HepG2 (cell line): ENCODE results near the gene FAT1. TPM values are rescaled to one million over a fixed set of nuclear protein-coding genes. Genes with fewer than 3 reads are reported as not detected.

ENCODE experiments used
- ATAC-seq: fragments of 200-7000 bp; cut with Tn5 transposase; 3 replicates; pipeline ENCODE4 v1.9.1; 2020; ENCODE audit warnings: mild to moderate bottlenecking, moderate library complexity
- BruUV-seq: library from RNA; stranded (reverse); fragments of 400-500 nt; replicated peaks from 2 replicates; lab custom pipeline; 2021; lab: Mats Ljungman, UMichigan
- CTCF ChIA-PET: fragments of 300-600 bp; formaldehyde crosslinking; extraction: SDS; loops from one replicate; lab custom pipeline; 2021; ENCODE audit warnings: low total read pairs, inconsistent platforms, low intra/inter-chr PET ratio; lab: Yijun Ruan, JAX
- POLR2A ChIA-PET: fragments of 350-600 bp; sonication (Branson Sonifier 250); formaldehyde crosslinking; loops from one replicate; lab custom pipeline; 2020; ENCODE audit warnings: antibody characterized with exemption, inconsistent platforms; lab: Yijun Ruan, JAX
- DNase-seq: peaks from one replicate; pipeline ENCODE4 v3.0.0-alpha.2; 2015; ENCODE audit warnings: low spot score
- FAIRE-seq: peaks from 3 replicates; lab custom pipeline; 2011; peaks lifted over from hg19 to GRCh38; lab: Jason Lieb, UNC
- H2AFZ ChIP-seq: one replicate; pipeline ENCODE4 v1.6.1; 2011; ENCODE audit warnings: low read length, inconsistent platforms
- H3K27ac ChIP-seq: fragments of 300-600 bp; 3 replicates; pipeline ENCODE4 v1.8.0; 2011; ENCODE audit warnings: mixed run types, mild to moderate bottlenecking, mixed read lengths, low read length, inconsistent platforms; ENCODE audit not compliant: insufficient read depth; ENCODE audit errors: extremely low read length
- H3K27me3 ChIP-seq, 2 experiments: fragments of 200-600 bp in 1 of 2; 2 replicates in 1 of 2; 3 replicates in 1 of 2; pipeline versions ENCODE4 v1.6.0 to v1.8.0; 2011; ENCODE audit warnings: low read length in 2 of 2, mild to moderate bottlenecking in 2 of 2, moderate library complexity in 2 of 2, inconsistent platforms in 1 of 2; ENCODE audit not compliant: insufficient read depth in 2 of 2, control insufficient read depth in 1 of 2
- H3K36me3 ChIP-seq, 2 experiments: fragments of 200-600 bp in 1 of 2; replicated peaks in 1 of 2; 2 replicates in 1 of 2; 3 replicates in 1 of 2; pipeline versions ENCODE4 v1.5.1 to v1.8.0; 2011; ENCODE audit warnings: low read length in 2 of 2, inconsistent platforms in 1 of 2; ENCODE audit not compliant: insufficient read depth in 2 of 2, control insufficient read depth in 1 of 2
- H3K4me1 ChIP-seq: 2 replicates; pipeline ENCODE4 v1.5.1; 2012; ENCODE audit warnings: low read length, inconsistent platforms; ENCODE audit not compliant: insufficient read depth
- H3K4me2 ChIP-seq: 2 replicates; pipeline ENCODE4 v1.6.0; 2011; ENCODE audit warnings: low read depth, low read length, inconsistent platforms
- H3K4me3 ChIP-seq, 3 experiments: fragments of 200-600 bp in 1 of 3; sonication (generic), shearing (Covaris generic) in 1 of 3; replicated peaks in 1 of 3; 2 replicates each; pipeline ENCODE4 v1.5.1; 2011 to 2016; ENCODE audit warnings: low read length in 3 of 3, inconsistent platforms in 2 of 3, low read depth in 2 of 3, mild to moderate bottlenecking in 2 of 3, control low read depth in 1 of 3, mixed read lengths in 1 of 3; ENCODE audit not compliant: insufficient read depth in 1 of 3
- H3K79me2 ChIP-seq: one replicate; pipeline ENCODE4 v1.6.1; 2011; ENCODE audit warnings: low read length, inconsistent platforms; ENCODE audit not compliant: insufficient read depth
- H3K9ac ChIP-seq: 2 replicates; pipeline ENCODE4 v1.6.0; 2011; ENCODE audit warnings: mild to moderate bottlenecking, low read depth, low read length, inconsistent platforms; ENCODE audit not compliant: insufficient read depth
- H3K9me3 ChIP-seq: 2 replicates; pipeline ENCODE4 v1.5.1; 2012; ENCODE audit warnings: mild to moderate bottlenecking, low read length
- H4K20me1 ChIP-seq: 2 replicates; pipeline ENCODE4 v1.6.0; 2011; ENCODE audit warnings: inconsistent platforms, mild to moderate bottlenecking, low read length, moderate library complexity; ENCODE audit not compliant: insufficient read depth
- DMAP1 ChIP-seq: IDR thresholded peaks from 2 replicates; pipeline ENCODE4 v1.6.1; 2016
- IRX3 ChIP-seq: sonication (generic); formaldehyde crosslinking; IDR thresholded peaks from 2 replicates; pipeline ENCODE4 v1.8.1; 2023; ENCODE audit warnings: mild to moderate bottlenecking, low read depth, missing genetic modification reagents, borderline replicate concordance
- KMT2A ChIP-seq: sonication (generic); formaldehyde crosslinking; IDR thresholded peaks from 2 replicates; pipeline ENCODE4 v1.4.0; 2020; ENCODE audit warnings: missing genetic modification reagents
- STAT5B ChIP-seq: sonication (generic); formaldehyde crosslinking; IDR thresholded peaks from 2 replicates; pipeline ENCODE4 v1.4.0; 2020; ENCODE audit warnings: missing genetic modification reagents
- ZKSCAN1 ChIP-seq: fragments of 150-350 bp; IDR thresholded peaks from 2 replicates; pipeline ENCODE4 v1.6.1; 2014; ENCODE audit warnings: low read length
- ZNF660 ChIP-seq: sonication (generic); formaldehyde crosslinking; IDR thresholded peaks from 2 replicates; pipeline ENCODE4 v1.5.1; 2020; ENCODE audit warnings: mild to moderate bottlenecking, low read depth, missing genetic modification reagents, borderline replicate concordance
- WGBS: methylation state at CpG from one replicate; pipeline ENCODE4 v1.1.6; 2017; ENCODE audit warnings: low lambda C conversion rate; 5-methylcytosine and 5-hydroxymethylcytosine counted together
- in situ Hi-C: cut with HindIII; loops from 2 replicates; pipeline ENCODE4 v1.10.0; 2017; ENCODE audit warnings: low pct_unique_long_range_greater_than_20kb; ENCODE audit not compliant: extremely low pct_ligation_motif_present
- intact Hi-C: fragments of 100-400 bp; cut with micrococcal nuclease; formaldehyde crosslinking; loops from one replicate; pipeline ENCODE4 v1.10.0; 2022; ENCODE audit not compliant: unreplicated experiment
- polyA plus RNA-seq, 8 experiments: library from polyadenylated mRNA; depleted of rRNA in 3 of 8; stranded (reverse) in 7 of 8; unstranded in 1 of 8; fragments of >200 nt; fragmentation: Illumina TruSeq in 4 of 8; extraction: Trizol in 4 of 8; gene quantifications; 2 replicates each; pipeline versions ENCODE4 v1.2.1 to v1.2.3, GENCODE V29; 2011 to 2016; ENCODE audit warnings: low read depth in 4 of 8, missing spikeins in 1 of 8, mixed read lengths in 1 of 8; ENCODE audit not compliant: insufficient read depth in 1 of 8
- total RNA-seq, 5 experiments: library from RNA; depleted of rRNA; stranded (reverse); fragments of >200 nt; fragmentation: Illumina TruSeq; extraction: Trizol; gene quantifications; 2 replicates each; pipeline ENCODE4 v1.2.3, GENCODE V29; 2016; ENCODE audit warnings: low read depth in 1 of 5
- TF ChIP-seq, protein P1 (sequence below): IDR thresholded peaks from 2 replicates; pipeline ENCODE4 v1.6.1; 2016; ENCODE audit warnings: mild to moderate bottlenecking, missing biosample characterization, missing genetic modification reagents
- TF ChIP-seq, protein P2 (sequence below): sonication (generic); formaldehyde crosslinking; IDR thresholded peaks from 2 replicates; pipeline ENCODE4 v1.5.0; 2020; ENCODE audit warnings: mild to moderate bottlenecking, missing genetic modification reagents
- TF ChIP-seq, protein P3 (sequence below): sonication (generic); formaldehyde crosslinking; IDR thresholded peaks from 2 replicates; pipeline ENCODE4 v1.4.0; 2020; ENCODE audit warnings: missing genetic modification reagents
- TF ChIP-seq, protein P4 (sequence below): sonication (generic); formaldehyde crosslinking; IDR thresholded peaks from 2 replicates; pipeline ENCODE4 v1.5.0; 2020; ENCODE audit warnings: mild to moderate bottlenecking, missing genetic modification reagents, borderline replicate concordance

The FAT1 gene
- total and polyA plus RNA-seq, 2 of the 13 experiments (the other 11 are each of a cell fraction or from before 2014, with no cell fraction given), result 185 to 216 TPM

DNA sequence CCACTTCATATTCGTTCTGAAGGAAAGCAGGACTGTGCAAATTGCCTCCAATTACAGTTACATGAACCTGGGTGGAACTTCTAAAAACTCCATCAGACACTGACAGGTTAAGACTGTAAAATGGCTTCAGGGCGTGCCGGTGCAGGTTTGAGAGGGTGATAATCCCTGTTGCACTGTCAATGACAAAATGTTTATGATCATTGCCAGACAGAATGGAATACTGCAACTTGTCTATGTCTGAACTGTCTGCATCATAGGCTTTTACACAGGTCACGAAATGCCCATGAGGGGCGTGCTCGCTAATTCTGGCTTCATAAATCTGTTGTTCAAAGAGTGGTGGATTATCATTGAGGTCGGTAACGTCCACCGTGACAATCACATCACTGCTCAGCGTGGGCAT is 104.6 kb downstream of the FAT1 start:
- ChIA-PET POLR2A (no interaction called here), CTCF (no interaction called here)
- Histone ChIP-seq H3K9me3 (no peaks in the 10 kb centered on the region), H4K20me1 (peaks cover 6% of the 10 kb centered on the region; the same call in 1 of the 2 replicates), H3K27ac (no peak overlapping the region), H3K27me3 (no peaks in the 10 kb centered on the region), H3K4me1 (no peaks in the 10 kb centered on the region), H2AFZ (no peak overlapping the region), H3K4me3 (no peak overlapping the region), H3K9ac (no peak overlapping the region), H3K4me2 (no peak overlapping the region), H3K79me2 (no peaks in the 10 kb centered on the region), H3K36me3 (peaks cover 46 to 96% of the 10 kb centered on the region in 2 experiments)
- BruUV-seq, result no TSS peak
- DNase-seq (no peak), FAIRE-seq (no peak), ATAC-seq (no peak)
- intact Hi-C loops (no loop called here), in situ Hi-C loops (no loop called here)
- 99% methylated on average over 10 of the region's 10 CpGs for WGBS
- TF ChIP-seq, protein P1, sequence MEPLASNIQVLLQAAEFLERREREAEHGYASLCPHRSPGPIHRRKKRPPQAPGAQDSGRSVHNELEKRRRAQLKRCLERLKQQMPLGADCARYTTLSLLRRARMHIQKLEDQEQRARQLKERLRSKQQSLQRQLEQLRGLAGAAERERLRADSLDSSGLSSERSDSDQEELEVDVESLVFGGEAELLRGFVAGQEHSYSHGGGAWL (CRISPR knock-in tag), result no peak
- TF ChIP-seq, protein P2, sequence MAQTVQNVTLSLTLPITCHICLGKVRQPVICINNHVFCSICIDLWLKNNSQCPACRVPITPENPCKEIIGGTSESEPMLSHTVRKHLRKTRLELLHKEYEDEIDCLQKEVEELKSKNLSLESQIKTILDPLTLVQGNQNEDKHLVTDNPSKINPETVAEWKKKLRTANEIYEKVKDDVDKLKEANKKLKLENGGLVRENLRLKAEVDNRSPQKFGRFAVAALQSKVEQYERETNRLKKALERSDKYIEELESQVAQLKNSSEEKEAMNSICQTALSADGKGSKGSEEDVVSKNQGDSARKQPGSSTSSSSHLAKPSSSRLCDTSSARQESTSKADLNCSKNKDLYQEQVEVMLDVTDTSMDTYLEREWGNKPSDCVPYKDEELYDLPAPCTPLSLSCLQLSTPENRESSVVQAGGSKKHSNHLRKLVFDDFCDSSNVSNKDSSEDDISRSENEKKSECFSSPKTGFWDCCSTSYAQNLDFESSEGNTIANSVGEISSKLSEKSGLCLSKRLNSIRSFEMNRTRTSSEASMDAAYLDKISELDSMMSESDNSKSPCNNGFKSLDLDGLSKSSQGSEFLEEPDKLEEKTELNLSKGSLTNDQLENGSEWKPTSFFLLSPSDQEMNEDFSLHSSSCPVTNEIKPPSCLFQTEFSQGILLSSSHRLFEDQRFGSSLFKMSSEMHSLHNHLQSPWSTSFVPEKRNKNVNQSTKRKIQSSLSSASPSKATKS (CRISPR knock-in tag), result no peak
- TF ChIP-seq, protein P3, sequence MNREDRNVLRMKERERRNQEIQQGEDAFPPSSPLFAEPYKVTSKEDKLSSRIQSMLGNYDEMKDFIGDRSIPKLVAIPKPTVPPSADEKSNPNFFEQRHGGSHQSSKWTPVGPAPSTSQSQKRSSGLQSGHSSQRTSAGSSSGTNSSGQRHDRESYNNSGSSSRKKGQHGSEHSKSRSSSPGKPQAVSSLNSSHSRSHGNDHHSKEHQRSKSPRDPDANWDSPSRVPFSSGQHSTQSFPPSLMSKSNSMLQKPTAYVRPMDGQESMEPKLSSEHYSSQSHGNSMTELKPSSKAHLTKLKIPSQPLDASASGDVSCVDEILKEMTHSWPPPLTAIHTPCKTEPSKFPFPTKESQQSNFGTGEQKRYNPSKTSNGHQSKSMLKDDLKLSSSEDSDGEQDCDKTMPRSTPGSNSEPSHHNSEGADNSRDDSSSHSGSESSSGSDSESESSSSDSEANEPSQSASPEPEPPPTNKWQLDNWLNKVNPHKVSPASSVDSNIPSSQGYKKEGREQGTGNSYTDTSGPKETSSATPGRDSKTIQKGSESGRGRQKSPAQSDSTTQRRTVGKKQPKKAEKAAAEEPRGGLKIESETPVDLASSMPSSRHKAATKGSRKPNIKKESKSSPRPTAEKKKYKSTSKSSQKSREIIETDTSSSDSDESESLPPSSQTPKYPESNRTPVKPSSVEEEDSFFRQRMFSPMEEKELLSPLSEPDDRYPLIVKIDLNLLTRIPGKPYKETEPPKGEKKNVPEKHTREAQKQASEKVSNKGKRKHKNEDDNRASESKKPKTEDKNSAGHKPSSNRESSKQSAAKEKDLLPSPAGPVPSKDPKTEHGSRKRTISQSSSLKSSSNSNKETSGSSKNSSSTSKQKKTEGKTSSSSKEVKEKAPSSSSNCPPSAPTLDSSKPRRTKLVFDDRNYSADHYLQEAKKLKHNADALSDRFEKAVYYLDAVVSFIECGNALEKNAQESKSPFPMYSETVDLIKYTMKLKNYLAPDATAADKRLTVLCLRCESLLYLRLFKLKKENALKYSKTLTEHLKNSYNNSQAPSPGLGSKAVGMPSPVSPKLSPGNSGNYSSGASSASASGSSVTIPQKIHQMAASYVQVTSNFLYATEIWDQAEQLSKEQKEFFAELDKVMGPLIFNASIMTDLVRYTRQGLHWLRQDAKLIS, result no peak
- TF ChIP-seq, protein P4, sequence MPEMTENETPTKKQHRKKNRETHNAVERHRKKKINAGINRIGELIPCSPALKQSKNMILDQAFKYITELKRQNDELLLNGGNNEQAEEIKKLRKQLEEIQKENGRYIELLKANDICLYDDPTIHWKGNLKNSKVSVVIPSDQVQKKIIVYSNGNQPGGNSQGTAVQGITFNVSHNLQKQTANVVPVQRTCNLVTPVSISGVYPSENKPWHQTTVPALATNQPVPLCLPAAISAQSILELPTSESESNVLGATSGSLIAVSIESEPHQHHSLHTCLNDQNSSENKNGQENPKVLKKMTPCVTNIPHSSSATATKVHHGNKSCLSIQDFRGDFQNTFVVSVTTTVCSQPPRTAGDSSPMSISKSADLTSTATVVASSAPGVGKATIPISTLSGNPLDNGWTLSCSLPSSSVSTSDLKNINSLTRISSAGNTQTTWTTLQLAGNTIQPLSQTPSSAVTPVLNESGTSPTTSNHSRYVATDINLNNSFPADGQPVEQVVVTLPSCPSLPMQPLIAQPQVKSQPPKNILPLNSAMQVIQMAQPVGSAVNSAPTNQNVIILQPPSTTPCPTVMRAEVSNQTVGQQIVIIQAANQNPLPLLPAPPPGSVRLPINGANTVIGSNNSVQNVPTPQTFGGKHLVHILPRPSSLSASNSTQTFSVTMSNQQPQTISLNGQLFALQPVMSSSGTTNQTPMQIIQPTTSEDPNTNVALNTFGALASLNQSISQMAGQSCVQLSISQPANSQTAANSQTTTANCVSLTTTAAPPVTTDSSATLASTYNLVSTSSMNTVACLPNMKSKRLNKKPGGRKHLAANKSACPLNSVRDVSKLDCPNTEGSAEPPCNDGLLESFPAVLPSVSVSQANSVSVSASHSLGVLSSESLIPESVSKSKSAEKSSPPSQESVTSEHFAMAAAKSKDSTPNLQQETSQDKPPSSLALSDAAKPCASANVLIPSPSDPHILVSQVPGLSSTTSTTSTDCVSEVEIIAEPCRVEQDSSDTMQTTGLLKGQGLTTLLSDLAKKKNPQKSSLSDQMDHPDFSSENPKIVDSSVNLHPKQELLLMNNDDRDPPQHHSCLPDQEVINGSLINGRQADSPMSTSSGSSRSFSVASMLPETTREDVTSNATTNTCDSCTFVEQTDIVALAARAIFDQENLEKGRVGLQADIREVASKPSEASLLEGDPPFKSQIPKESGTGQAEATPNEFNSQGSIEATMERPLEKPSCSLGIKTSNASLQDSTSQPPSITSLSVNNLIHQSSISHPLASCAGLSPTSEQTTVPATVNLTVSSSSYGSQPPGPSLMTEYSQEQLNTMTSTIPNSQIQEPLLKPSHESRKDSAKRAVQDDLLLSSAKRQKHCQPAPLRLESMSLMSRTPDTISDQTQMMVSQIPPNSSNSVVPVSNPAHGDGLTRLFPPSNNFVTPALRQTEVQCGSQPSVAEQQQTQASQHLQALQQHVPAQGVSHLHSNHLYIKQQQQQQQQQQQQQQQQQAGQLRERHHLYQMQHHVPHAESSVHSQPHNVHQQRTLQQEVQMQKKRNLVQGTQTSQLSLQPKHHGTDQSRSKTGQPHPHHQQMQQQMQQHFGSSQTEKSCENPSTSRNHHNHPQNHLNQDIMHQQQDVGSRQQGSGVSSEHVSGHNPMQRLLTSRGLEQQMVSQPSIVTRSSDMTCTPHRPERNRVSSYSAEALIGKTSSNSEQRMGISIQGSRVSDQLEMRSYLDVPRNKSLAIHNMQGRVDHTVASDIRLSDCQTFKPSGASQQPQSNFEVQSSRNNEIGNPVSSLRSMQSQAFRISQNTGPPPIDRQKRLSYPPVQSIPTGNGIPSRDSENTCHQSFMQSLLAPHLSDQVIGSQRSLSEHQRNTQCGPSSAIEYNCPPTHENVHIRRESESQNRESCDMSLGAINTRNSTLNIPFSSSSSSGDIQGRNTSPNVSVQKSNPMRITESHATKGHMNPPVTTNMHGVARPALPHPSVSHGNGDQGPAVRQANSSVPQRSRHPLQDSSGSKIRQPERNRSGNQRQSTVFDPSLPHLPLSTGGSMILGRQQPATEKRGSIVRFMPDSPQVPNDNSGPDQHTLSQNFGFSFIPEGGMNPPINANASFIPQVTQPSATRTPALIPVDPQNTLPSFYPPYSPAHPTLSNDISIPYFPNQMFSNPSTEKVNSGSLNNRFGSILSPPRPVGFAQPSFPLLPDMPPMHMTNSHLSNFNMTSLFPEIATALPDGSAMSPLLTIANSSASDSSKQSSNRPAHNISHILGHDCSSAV (CRISPR knock-in tag), result no peak
- TF ChIP-seq ZKSCAN1 (no peak), IRX3 (no peak), KMT2A (CRISPR knock-in tag) (no peak), ZNF660 (no peak), DMAP1 (CRISPR knock-in tag) (no peak), STAT5B (CRISPR knock-in tag) (no peak)
